CD4-positive, alpha-beta T cell treated with Interleukin-15 for 4 hours (primary cell): ENCODE results near the gene CABLES2.

ENCODE experiments used
- DNase-seq: peaks from one replicate; pipeline ENCODE4 v3.0.0-alpha.2; 2020; ENCODE audit warnings: low spot score

Gene CABLES2

DNA sequence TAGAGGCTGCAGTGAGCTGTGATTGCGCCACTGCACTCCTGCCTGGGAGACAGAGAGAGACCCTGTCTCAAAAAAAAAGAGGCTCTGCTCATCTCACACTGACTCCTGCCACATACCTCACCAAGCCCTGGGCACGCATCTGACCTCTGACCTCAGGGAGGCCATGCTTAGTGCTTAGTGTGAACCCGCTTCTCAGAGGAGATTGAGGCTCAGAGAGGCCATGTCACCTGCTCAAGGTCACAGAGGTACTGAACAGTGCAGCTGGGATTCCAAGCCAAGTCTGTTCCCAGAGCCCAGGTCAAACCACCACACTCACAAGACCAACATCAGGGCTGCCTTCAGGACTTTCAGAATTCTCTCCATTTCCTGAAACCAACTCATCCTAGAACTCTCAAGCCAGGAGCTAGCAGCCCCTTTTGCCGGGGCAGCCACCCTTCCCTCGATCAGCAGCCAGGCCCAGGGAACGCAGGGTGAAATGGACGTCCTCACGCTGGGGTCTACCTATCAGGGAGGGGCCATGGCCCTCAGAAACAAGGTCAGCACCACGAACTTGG is 2.9 kb downstream of the CABLES2 start:
- no peak for DNase-seq

DNA sequence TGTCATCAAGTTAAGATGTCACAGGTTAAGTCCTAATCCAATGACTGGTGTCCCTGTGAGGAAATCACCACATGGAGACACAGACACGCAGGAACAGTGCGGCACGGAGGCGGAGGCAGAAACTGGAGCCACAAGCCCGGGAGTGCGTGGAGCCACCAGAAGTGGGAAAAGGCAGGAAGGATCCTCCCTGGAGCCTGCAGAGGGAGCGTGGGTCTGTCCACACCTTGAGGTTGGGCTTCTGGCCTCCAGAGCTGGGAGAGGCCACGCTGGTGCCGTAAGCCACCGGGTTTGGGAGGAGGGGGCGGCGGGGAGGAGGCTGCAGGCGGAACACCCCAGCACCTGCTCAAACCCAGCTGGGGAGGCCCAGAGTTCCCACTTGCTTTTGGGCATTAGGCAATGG is 3.8 kb downstream of the CABLES2 start:
- no peak for DNase-seq

DNA sequence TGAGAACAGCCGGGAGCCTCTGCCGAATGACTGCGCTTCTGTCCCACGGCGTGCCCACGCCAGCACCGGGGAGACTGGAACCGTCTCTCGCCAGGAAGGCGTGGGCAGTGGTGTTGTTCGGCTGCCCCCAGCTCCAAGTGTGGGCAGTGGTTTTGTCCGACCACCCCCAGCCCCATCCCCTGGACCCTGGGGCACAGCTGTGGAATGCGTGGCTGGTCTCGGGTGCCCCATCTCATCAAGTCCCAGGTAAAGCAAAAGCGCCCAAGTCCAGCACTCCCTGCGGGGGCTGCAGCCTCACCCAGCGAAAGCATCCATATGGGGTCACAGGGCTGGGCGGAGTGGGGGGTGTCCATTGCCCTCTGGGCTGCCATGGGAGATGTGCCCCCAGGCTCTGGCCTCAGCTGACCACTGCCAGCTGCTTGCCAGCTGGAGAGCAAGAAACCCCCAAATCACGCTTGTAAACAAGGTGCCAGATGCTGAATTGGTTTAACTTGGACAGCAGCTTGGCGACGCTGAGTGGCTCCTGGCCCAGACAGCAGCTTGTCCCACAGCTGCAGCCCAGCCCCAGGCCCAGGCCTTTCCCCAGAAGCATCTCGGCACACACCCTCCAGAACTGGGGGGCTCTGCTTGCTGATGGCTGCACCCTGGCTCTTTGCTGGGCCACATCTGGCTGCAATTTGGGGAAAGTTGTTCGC is 4.5 kb downstream of the CABLES2 start:
- no peak for DNase-seq

DNA sequence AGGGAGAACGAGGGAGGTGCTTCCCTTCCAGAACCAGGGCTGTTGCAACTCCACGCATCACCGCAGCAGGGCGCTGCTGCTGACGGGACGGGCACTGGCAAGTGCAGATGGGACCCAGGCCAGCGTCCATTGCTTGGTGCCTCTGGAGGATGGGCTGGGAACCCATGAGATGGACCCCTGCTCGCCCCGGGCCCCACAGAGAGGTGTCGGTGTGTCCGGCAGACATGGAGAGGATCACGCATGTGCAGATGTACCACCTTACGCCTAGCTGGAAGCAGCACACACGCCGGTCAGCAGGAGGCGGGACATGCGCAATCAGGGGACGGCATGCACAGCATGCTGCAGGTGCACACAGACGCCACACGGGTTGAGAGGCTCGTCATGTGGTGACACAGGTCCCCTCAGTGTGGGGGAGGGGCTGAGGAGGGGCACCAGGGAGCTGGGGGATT is 5.7 kb downstream of the CABLES2 start:
- no peak for DNase-seq

DNA sequence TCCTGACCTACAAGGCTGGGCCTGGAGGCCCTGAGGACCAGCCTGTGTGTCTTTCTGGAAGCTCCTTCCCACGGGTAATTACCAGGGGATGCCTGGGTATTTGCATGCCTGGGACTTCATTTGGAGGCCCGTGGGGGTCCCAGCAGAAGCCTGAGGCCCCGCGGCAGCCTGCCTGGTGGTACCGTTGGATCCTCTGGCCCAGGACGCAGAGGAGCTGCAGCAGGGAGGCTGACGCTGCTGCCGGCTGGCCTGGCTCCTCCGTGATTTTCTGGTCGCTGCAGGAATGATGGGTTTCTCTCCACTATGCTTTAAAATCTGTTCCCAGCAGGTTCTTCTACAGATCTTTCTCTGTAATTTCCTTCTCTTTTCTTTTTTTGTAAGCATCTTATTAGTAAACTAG is 6.5 kb downstream of the CABLES2 start:
- no peak for DNase-seq

DNA sequence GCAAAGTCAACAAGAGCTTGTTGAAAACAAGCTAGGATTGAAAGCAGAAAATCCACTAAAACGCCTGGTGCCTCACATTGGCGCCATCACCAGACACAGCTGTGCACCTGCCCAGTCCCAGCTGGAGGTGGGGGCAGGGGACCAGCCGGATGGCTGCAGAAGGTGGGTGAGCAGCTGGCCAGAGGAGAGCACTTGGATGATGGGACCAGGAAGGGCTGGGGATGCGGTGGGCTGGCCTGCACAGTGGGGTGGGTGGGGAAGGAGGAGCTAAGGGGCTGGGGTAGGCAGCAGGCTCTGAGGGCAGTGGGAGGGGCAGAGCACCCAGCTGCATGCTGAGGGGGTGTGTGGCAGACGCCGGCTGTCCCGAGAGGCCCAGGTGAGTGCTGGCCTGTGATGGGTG is 7.1 kb downstream of the CABLES2 start:
- DNase-seq = no peak

DNA sequence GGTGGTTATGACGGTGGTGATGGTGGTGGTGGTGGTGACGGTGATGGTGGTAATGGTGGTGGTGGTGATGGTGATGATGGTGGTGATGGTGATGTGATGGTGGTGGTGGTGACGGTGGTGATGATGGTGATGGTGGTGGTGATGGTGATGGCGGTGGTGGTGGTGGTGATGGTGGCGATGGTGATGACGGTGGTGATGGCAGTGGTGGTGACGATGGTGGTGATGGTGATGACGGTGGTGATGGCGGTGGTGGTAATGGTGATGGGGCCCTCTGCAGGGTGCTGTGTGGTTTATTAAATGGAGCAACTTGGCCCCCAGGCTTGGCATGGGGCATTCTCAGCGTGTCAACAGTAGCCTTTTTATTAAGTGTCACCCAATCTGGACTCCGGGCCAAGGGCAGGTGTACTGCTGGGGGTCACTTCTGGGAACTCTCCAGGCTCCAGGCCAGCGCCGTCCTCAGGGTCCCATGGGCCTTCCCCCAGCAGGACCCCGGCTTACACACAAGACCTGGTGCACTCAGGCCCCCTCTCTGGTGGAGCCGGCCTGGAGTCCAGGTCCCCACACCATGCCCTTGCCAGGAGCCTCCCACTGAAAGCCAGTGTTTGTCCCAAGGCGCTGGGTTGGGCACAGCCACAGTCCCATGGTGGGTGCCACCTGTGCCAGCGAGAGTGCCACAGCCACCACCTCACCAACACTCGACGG is 8.8 kb downstream of the CABLES2 start:
- DNase-seq = no peak

DNA sequence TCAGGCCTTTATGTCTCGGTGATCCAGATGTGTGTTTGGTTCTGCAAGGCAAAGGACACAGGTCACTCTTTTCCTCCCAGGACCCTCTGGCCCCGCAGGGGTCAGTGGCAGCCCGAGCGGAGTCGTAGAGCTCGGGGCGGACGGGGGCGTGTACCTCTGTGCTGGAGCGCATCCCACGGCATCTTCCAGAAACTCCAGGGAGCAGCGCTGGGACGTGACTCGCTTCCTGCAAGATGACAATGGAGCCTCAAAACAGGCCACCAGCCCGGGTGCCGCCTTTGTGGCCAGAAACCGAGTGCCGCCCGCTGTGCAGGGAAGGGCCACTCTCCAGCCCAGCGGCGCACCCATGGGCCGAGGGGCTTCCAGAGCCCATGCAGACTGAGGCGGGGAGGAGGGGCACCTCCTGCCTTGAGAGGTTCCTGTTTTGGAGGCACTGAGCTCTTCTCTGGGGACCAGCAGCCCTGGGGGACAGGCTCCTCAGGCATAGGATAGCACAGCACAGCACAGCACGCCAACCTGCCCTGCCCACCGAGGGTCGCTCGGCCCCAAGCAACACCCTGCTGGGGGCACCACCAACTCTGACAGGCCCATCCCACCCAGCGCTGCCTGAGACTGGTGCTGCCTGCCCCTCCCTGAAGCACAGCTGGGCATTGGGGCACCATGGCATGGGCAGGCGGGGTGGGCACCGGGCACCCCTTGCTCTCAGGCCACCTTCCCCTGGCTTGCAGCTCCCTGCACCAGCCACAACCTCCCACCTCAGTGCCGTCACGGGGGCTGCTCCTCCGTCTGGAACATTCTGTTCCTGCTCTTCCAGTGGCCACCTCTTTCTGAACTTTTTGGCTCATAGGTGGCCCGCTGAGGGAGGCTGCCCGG is 10.5 kb downstream of the CABLES2 start:
- no peak for DNase-seq

DNA sequence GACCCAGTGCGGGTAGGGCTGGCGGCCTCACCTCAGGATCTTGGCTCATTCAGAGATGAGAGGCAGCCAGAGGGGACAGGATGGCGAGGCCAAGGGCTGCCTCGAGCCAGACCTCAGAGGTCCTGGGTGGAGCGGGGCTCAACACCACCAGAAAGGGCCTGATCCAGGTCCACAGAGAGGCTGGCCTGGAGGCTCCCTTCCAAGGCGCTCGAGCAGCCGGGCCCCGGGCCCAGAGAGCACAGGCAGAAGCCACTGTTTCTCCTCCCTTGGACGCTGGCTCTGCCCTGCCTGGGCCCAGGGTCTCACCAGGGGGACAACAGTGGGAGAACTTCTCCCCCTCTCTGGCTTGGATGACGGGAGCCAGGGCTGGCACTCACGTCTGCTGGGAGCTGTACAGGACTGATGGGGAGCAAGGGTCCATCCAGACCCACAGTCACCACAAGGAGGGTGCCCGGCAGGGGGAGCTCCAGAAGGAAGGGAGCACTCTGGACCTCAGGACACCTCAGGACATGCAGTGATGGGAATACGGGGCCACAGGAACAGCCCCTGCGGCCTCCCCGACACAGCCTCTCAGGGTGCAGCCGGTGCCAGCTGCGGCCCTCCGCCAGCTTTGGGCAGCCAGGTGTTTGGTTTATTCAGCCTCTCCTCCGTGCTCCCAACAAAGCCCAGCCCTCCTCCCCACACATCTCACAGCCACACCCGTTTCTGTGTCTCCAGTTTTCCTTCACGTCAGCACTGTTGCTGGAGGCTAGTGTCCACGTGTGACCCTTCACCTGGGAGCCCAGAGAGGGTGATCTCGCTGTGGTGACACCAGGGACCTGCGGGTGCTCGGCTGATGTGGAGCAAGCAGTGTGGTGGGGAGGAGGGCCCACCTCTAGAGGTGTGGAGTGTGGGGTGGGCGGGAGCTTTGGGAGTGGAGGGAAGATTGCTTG is 11.5 kb downstream of the CABLES2 start:
- DNase-seq = no peak

DNA sequence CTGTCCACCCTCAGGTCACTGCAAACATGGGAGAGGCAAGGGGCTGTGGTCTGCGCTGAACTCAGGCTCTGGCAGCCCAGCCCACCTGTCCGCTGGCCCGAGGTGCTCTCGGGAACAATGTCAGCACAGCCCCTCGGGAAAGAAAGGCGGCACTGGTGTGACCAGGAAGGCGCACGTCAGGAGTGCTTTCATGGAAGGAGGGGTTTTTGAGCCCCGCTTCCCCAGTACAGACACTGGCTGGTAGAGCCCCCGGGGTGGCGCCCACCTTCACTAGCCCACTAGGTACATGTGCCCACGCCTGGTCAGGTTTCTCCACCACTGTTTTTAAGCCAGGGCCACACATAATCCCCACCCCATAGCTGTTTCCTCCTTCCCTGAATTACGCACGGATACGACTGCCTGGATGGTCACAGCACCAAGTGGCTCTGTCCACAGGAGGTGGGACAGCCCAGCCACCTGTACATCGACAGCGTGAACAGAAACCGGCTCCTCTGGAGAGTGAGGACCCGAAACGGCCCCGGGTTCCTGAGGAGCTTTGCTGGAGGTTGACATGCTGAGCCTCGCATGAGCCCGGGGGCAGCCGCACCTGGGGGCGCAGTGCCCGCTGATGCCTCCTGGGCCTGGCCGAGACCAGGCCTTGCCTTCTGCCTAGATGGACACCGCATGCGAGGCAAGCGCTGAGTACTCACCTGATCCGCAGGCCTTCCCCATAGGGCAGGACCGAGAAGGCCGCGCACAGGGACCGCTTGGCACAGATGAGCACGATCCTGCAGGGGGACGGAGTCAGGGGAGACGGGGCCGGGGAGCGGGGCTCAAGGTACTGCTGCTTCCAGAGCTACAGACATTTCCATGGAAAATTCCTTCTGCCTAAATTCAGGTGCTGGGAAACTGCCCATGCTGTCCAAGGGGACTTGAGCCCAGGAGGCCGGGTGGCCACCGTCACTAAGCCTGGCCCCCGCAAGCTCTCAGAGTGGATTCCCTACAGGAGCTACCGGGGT is 12.5 kb downstream of the CABLES2 start:
- DNase-seq = no peak

DNA sequence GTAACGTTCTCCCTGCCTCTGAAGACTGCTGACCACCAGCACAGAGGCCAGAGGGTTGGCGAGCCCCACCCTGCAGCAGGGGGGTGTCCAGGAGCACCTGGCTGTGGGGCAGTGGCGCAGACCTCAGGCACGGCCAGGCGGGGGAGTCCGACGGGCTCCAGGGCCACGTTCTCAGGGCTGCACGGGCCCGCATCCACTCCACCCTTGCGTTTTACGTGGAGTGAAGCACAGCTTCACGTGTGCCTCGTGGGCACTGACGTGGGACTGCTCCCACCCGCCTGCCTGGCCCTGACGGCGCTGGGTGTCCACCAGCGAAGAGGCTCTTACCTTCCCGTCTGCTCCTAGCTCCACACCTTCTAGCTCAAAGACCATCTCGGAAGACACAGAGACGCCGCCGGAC is 13.3 kb downstream of the CABLES2 start:
- no peak for DNase-seq

DNA sequence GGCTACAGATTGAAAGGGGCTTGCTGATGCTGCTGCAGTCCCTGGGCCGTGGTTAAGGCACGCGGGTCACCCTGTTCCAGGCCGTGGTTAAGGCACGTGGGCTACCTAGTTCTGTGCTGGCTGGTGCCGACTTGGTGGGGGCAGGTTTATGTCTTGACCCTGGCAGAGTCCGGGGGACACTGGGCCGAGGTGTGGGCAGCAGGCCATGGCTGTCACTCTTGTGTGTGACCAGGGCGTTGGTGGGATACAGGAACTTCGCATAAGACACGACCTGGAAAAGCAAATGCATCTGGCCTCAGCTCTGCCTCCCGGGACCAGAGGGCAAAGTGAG is 13.8 kb downstream of the CABLES2 start:
- no peak for DNase-seq

DNA sequence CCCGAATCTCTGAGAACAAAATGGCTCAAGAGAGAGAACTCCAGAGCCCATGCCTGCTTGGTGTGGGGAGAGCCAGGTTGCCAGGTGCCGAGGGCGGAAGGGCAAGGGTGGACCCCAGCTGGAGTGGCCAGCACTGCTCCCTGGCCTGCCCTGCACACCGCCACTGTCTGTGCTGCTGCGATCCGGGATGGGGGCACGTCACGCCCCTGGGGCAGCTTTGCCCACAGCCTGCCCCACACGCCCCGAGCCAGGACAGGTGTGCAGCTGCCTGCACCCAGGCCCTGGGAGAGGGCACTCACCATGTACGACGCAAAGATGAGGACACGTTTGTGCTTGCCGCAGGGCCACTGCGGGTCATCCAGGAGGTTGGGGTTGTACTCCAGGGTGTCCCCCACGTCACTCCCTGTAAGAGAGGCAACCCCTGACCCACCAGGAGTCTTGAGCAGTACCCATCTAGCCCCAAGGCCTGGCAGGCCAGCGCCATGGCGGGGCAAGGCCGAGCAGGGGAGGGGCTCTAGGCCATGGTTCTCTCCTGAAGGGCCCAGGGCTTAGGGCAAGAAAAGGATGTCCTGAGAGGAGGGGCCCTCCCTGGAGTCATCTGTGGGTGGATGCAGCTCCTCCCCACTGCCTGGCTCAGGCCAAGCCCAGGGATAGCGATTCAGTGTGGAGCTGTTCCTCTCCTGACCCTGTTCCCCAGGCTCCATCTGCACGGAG is 14.3 kb downstream of the CABLES2 start:
- DNase-seq = no peak

DNA sequence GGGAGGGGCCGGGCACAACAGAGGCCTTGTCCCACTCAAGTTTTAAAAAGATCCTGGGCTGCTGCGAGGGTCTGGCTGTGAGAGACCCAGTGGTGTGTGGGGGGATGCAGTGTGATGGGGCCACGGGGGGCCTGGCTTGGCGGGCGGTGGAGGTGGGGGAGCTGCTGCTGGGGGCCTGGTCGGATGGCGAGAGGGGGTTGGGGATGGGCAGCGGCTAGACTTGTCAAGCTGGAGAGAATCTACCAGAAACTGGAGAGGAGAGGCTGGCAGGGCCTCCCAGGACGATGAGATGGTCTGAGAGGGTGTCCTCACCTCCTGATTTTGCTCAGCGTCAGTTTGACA is 15.0 kb downstream of the CABLES2 start:
- no peak for DNase-seq

DNA sequence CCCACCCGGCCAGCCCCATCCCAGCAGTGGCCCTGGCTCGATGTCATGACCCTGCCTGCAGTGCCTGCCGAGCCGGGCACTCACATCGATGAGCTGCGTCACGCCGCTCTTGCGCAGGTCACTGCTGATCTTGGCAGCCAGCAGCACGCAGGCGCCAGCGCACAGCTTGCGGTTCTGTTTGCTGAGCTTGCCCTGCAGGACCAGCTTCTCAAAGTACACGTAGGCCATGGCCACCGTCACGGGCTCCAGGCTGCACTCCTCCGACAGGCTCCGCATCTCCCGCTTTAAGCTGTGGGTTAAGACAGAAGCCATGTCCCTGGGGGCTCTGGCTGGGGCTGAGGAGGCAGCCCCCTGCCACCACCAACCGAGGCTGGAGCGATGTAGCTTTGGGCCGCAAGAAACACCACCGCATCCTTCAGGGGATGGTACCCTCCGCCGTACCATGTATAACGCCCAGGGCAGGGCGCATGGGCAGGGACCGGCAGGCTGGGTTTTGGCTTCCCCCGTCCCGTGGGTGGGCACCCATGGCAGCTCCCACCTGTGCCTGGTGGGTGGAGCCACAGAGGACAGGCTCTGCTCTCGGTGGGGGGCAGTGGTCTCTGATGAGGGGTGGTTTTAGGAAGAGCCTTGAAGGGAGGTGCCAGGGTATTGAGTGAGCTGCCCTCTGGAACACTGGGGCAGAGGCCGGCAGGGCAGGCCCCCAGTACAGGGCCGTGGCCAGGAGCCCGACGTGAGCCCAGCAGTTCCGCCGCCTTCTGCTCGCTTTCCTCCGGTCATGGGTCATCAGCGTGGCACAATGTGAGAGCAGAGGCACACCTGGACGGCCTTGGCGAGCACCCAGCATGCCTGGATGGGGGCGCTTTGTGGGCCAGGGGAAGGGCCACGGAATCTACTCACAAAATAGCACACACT is 15.7 kb downstream of the CABLES2 start:
- no peak for DNase-seq

DNA sequence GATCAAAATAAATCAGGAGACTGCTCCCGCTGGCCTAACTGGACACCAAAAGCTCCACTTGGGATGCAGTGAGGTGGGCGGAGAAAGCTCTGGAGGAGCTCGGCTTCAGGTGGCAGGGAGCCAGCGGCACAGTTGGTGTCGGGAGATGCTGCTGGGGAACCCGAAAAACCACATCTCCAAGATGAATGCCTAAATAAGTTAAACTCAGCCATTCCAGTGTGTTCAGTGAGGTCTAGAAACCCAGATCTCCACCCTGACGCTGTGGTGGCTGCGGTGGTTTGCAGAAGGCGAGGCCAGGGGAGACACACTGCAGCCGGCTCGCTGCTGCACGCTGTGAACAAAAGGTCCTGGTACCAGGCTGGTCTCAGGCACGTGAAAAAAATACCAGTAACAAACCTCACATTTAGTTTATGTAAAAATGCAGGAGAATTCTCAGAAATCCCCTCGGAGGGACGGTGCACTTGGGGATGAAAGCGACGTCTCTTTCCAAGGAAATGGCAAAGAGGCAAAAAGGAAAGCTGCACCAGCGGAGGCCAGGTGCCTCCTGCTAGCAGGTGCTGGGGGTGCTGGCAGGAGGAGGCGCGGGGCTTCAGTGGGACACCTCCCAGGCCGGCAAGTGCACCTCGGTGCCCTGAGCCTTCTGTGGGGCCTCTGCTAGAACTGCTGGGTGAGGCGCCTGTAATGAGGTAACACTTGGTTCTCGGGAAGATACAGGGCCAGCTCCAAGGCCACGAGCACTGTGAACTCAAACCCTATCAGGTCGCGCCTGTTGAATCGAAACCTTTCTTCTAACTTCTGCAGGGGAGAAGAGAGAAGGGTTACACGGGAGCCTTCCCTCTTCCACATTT is 16.5 kb downstream of the CABLES2 start:
- no peak for DNase-seq

DNA sequence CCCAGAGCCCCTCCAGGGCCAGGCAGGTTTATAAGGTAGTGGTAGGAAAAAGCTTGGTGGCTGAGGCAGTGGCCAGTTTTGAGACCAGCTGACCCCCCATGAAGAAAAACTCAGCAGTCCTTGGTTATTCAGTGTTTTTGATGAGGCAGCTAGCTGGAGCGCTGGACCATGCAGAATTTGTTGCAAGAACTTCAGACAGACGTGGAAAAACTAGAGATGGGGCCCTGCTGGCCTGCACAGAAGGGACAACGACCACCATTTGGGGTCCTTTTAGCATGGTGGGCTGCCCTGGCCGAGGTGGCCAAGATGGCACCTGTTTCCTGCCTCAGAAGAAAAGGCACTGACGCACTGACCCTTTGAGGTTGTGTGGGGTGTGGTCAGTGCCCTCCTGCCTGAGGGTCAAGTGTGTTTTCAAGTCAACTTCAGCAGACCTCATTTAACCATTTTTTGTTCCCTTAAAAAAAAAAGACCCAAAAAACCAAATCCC is 17.4 kb downstream of the CABLES2 start:
- no peak for DNase-seq
